ENCODE data around the gene CDH13.

Gene CDH13

GRCh38 chr16:83397601-83398291, 771.0 kb downstream of the CDH13 start:
- no peaks in the 10 kb centered on the region for H3K36me3 ChIP-seq (ENCODE audit: insufficient read depth, low read length)
- H3K9ac ChIP-seq (ENCODE audit: low read depth, low read length) = no peak overlapping the region
- H3K4me1 ChIP-seq (ENCODE audit: control insufficient read depth, insufficient read depth, low read length) = peaks cover 9% of the 10 kb centered on the region
- H3K4me3 ChIP-seq (ENCODE audit: low read length) = no peak overlapping the region
- H3K27me3 ChIP-seq (ENCODE audit: control insufficient read depth, insufficient read depth, low read length) = no peaks in the 10 kb centered on the region
- no peak overlapping the region for H3K4me2 ChIP-seq (ENCODE audit: low read length)
- no peaks in the 10 kb centered on the region for H3K9me3 ChIP-seq (replicated peaks; ENCODE audit: low read length)

- peaks cover 24% of the 10 kb centered on the region for H3K4me1 ChIP-seq (ENCODE audit: control insufficient read depth, insufficient read depth, low read length)
- H3K9ac ChIP-seq (ENCODE audit: low read depth, low read length) = no peak overlapping the region
- H3K36me3 ChIP-seq (ENCODE audit: insufficient read depth, low read length) = no peaks in the 10 kb centered on the region
- H3K9me3 ChIP-seq (replicated peaks; ENCODE audit: low read length) = no peaks in the 10 kb centered on the region
- no peak overlapping the region for H3K4me2 ChIP-seq (ENCODE audit: low read length)
- no peak overlapping the region for H3K4me3 ChIP-seq (ENCODE audit: low read length)
- no peaks in the 10 kb centered on the region for H3K27me3 ChIP-seq (ENCODE audit: control insufficient read depth, insufficient read depth, low read length)
Measured at GRCh38 chr16:83400234-83400633, 773.5 kb downstream of the CDH13 start.

GRCh38 chr16:83402160-83402814, 775.5 kb downstream of the CDH13 start:
- no peaks in the 10 kb centered on the region for H3K9me3 ChIP-seq (replicated peaks; ENCODE audit: low read length)
- H3K27me3 ChIP-seq (ENCODE audit: control insufficient read depth, insufficient read depth, low read length) = no peaks in the 10 kb centered on the region
- H3K4me1 ChIP-seq (ENCODE audit: control insufficient read depth, insufficient read depth, low read length) = peaks cover 24% of the 10 kb centered on the region
- no peaks in the 10 kb centered on the region for H3K36me3 ChIP-seq (ENCODE audit: insufficient read depth, low read length)
- no peak overlapping the region for H3K4me3 ChIP-seq (ENCODE audit: low read length)
- H3K4me2 ChIP-seq (ENCODE audit: low read length) = peak overlapping the region; percentile 17
- no peak overlapping the region for H3K9ac ChIP-seq (ENCODE audit: low read depth, low read length)

- Histone ChIP-seq H3K9ac (ENCODE audit: low read depth, low read length) (peak overlapping the region; percentile 19), H3K4me3 (ENCODE audit: low read length) (no peak overlapping the region), H3K27me3 (ENCODE audit: control insufficient read depth, insufficient read depth, low read length) (no peaks in the 10 kb centered on the region), H3K9me3 (replicated peaks; ENCODE audit: low read length) (no peaks in the 10 kb centered on the region), H3K4me1 (ENCODE audit: control insufficient read depth, insufficient read depth, low read length) (peaks cover 24% of the 10 kb centered on the region), H3K4me2 (ENCODE audit: low read length) (peak overlapping the region; percentile 17), H3K36me3 (ENCODE audit: insufficient read depth, low read length) (no peaks in the 10 kb centered on the region)
Measured at GRCh38 chr16:83402967-83403366, 776.2 kb downstream of the CDH13 start.

GRCh38 chr16:83403761-83404160, 777.0 kb downstream of the CDH13 start:
- peaks cover 24% of the 10 kb centered on the region for H3K4me1 ChIP-seq (ENCODE audit: control insufficient read depth, insufficient read depth, low read length)
- H3K9ac ChIP-seq (ENCODE audit: low read depth, low read length) = peak overlapping the region; percentile 34
- H3K4me3 ChIP-seq (ENCODE audit: low read length) = no peak overlapping the region
- H3K27me3 ChIP-seq (ENCODE audit: control insufficient read depth, insufficient read depth, low read length) = no peaks in the 10 kb centered on the region
- H3K4me2 ChIP-seq (ENCODE audit: low read length) = peak overlapping the region; percentile 42
- no peaks in the 10 kb centered on the region for H3K36me3 ChIP-seq (ENCODE audit: insufficient read depth, low read length)
- no peaks in the 10 kb centered on the region for H3K9me3 ChIP-seq (replicated peaks; ENCODE audit: low read length)

DNA sequence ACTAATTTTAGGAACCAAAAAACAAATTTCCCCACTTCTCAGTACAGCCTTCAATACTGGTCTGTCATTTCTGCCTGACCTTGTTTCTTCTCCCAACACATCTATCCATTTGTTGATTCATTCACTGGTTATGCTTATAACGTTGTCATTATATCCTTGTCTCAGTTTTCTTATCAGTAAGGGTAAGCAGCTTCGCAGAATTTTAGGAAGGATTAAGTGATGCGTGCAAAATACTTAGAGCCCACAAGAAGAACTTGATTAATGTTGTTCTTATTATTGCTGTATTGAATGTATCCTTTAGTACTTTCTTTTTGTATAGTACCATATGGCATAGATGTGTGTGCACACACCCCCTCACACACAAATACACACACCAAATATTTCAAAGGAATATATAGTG, 777.5 kb downstream of the CDH13 start:
- no peaks in the 10 kb centered on the region for H3K36me3 ChIP-seq (ENCODE audit: insufficient read depth, low read length)
- peak overlapping the region; percentile 34 for H3K9ac ChIP-seq (ENCODE audit: low read depth, low read length)
- peak overlapping the region; percentile 42 for H3K4me2 ChIP-seq (ENCODE audit: low read length)
- no peaks in the 10 kb centered on the region for H3K9me3 ChIP-seq (replicated peaks; ENCODE audit: low read length)
- no peaks in the 10 kb centered on the region for H3K27me3 ChIP-seq (ENCODE audit: control insufficient read depth, insufficient read depth, low read length)
- H3K4me3 ChIP-seq (ENCODE audit: low read length) = no peak overlapping the region
- peaks cover 24% of the 10 kb centered on the region for H3K4me1 ChIP-seq (ENCODE audit: control insufficient read depth, insufficient read depth, low read length)

DNA sequence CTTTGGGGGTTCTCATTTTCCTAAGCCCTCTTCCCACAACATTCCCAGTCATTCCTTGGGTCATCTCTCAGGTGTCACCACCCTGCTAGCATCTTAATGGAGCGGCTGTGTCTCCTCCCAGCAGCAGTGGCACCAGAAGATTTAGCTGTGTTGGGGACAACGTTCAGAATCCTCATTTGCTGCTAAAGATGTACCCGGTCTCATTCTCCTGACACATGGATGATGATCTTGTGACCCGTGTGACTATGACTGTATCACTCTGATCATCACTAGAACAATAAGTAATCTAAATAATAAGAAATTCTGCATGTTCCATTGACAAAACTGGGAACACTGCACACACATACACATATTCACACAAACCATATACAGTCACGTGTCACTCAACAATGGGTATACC, 781.2 kb downstream of the CDH13 start:
- Histone ChIP-seq H3K9ac (ENCODE audit: low read depth, low read length) (no peak overlapping the region), H3K36me3 (ENCODE audit: insufficient read depth, low read length) (no peaks in the 10 kb centered on the region), H3K27me3 (ENCODE audit: control insufficient read depth, insufficient read depth, low read length) (no peaks in the 10 kb centered on the region), H3K4me2 (ENCODE audit: low read length) (no peak overlapping the region), H3K4me1 (ENCODE audit: control insufficient read depth, insufficient read depth, low read length) (peaks cover 17% of the 10 kb centered on the region), H3K4me3 (ENCODE audit: low read length) (no peak overlapping the region), H3K9me3 (replicated peaks; ENCODE audit: low read length) (no peaks in the 10 kb centered on the region)

DNA sequence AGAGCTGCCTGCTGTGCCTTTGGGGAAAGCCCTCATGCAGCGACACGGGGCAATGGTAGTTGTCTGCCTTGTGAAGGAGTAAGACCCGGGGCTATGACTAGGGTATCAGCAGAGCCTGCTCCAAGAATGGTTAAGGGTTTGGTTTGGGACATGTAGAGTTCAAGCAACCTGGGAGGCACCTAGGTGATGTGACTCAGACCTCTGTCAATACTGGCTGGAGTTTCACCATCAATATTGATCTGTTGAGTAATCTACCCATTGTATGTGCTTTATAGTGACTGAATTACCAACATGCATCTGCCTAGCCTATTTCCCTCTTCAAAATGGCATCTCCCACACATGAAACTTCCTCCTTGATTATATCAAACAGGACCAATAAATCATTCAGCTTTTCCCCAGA, 782.6 kb downstream of the CDH13 start:
- H3K9me3 ChIP-seq (replicated peaks; ENCODE audit: low read length) = no peaks in the 10 kb centered on the region
- no peak overlapping the region for H3K4me3 ChIP-seq (ENCODE audit: low read length)
- no peaks in the 10 kb centered on the region for H3K27me3 ChIP-seq (ENCODE audit: control insufficient read depth, insufficient read depth, low read length)
- no peak overlapping the region for H3K9ac ChIP-seq (ENCODE audit: low read depth, low read length)
- H3K4me1 ChIP-seq (ENCODE audit: control insufficient read depth, insufficient read depth, low read length) = peaks cover 5% of the 10 kb centered on the region
- no peak overlapping the region for H3K4me2 ChIP-seq (ENCODE audit: low read length)
- H3K36me3 ChIP-seq (ENCODE audit: insufficient read depth, low read length) = no peaks in the 10 kb centered on the region

GRCh38 chr16:83418565-83418964, 791.8 kb downstream of the CDH13 start:
- H3K4me1 ChIP-seq (ENCODE audit: control insufficient read depth, insufficient read depth, low read length) = no peaks in the 10 kb centered on the region
- H3K4me2 ChIP-seq (ENCODE audit: low read length) = no peak overlapping the region
- no peak overlapping the region for H3K9ac ChIP-seq (ENCODE audit: low read depth, low read length)
- no peaks in the 10 kb centered on the region for H3K36me3 ChIP-seq (ENCODE audit: insufficient read depth, low read length)
- H3K27me3 ChIP-seq (ENCODE audit: control insufficient read depth, insufficient read depth, low read length) = no peaks in the 10 kb centered on the region
- no peaks in the 10 kb centered on the region for H3K9me3 ChIP-seq (replicated peaks; ENCODE audit: low read length)
- no peak overlapping the region for H3K4me3 ChIP-seq (ENCODE audit: low read length)

DNA sequence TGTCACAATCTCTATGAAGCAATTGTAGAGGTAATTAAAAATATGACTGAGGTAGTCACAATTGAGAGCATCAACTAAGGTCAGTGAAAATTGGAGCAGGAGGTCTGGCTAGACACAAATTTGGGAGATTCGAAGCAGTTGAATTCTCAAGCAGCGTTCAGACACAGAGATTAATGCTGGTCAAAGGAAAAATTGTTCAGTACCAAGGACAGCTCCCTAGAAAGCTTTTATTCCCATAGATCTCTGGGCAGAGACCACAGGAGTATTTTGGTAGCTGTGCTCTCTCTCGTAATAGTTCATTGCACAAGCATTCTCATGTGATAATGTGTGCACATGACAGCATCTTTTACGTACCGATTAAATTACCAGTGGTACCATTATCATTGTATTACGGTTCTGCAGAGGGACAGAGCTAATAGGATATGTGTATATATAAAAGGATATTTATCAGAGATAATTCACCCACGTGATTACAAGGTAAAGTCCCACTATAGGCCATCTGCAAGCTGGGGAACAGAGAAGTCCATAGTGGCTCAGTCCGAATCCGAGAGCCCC, 793.5 kb downstream of the CDH13 start:
- Histone ChIP-seq H3K4me2 (ENCODE audit: low read length) (no peak overlapping the region), H3K9ac (ENCODE audit: low read depth, low read length) (no peak overlapping the region), H3K4me1 (ENCODE audit: control insufficient read depth, insufficient read depth, low read length) (no peaks in the 10 kb centered on the region), H3K4me3 (ENCODE audit: low read length) (no peak overlapping the region), H3K27me3 (ENCODE audit: control insufficient read depth, insufficient read depth, low read length) (no peaks in the 10 kb centered on the region), H3K9me3 (replicated peaks; ENCODE audit: low read length) (no peaks in the 10 kb centered on the region), H3K36me3 (ENCODE audit: insufficient read depth, low read length) (no peaks in the 10 kb centered on the region)

GRCh38 chr16:83433201-83433600, 806.4 kb downstream of the CDH13 start:
- no peak overlapping the region for H3K4me2 ChIP-seq (ENCODE audit: low read length)
- H3K9me3 ChIP-seq (replicated peaks; ENCODE audit: low read length) = no peaks in the 10 kb centered on the region

GRCh38 chr16:83437036-83437435, 810.3 kb downstream of the CDH13 start:
- no peak overlapping the region for H3K4me2 ChIP-seq (ENCODE audit: low read length)
- H3K4me3 ChIP-seq (ENCODE audit: low read length) = no peak overlapping the region

More at GRCh38 chr16:83433201-83433600, 806.4 kb downstream of the CDH13 start:
- Histone ChIP-seq H3K27me3 (ENCODE audit: control insufficient read depth, insufficient read depth, low read length) (no peaks in the 10 kb centered on the region), H3K9ac (ENCODE audit: low read depth, low read length) (no peak overlapping the region), H3K36me3 (ENCODE audit: insufficient read depth, low read length) (no peaks in the 10 kb centered on the region), H3K4me1 (ENCODE audit: control insufficient read depth, insufficient read depth, low read length) (no peaks in the 10 kb centered on the region), H3K4me3 (ENCODE audit: low read length) (no peak overlapping the region)

More at GRCh38 chr16:83437036-83437435, 810.3 kb downstream of the CDH13 start:
- H3K27me3 ChIP-seq (ENCODE audit: control insufficient read depth, insufficient read depth, low read length) = no peaks in the 10 kb centered on the region
- H3K9ac ChIP-seq (ENCODE audit: low read depth, low read length) = no peak overlapping the region
- H3K9me3 ChIP-seq (replicated peaks; ENCODE audit: low read length) = no peaks in the 10 kb centered on the region
- no peaks in the 10 kb centered on the region for H3K4me1 ChIP-seq (ENCODE audit: control insufficient read depth, insufficient read depth, low read length)
- H3K36me3 ChIP-seq (ENCODE audit: insufficient read depth, low read length) = no peaks in the 10 kb centered on the region

Measured in skeletal muscle satellite cell (primary cell).